Mesendoderm (in vitro differentiated cells): ENCODE results near the gene FAM111B.
"Not testable (repeated sequence)": the region's sequence is repeated elsewhere in the genome, so short reads cannot be mapped to it uniquely, and the experiment has no call there.

ENCODE experiments used
- DNase-seq: peaks from one replicate; pipeline ENCODE4 v3.0.0; 2013
- H2AK5ac ChIP-seq: 2 replicates; pipeline ENCODE4 v1.6.1; 2013; ENCODE audit warnings: low read length, inconsistent platforms
- H2BK120ac ChIP-seq: 2 replicates; pipeline ENCODE4 v1.6.1; 2013; ENCODE audit warnings: low read depth, mild to moderate bottlenecking, low read length, moderate library complexity, mixed read lengths
- H2BK15ac ChIP-seq: replicated peaks from 2 replicates; pipeline ENCODE4 v1.6.1; 2013; ENCODE audit warnings: low read depth, mild to moderate bottlenecking, moderate library complexity
- H2BK5ac ChIP-seq: 2 replicates; pipeline ENCODE4 v1.6.1; 2013; ENCODE audit warnings: low read length, inconsistent platforms
- H3K18ac ChIP-seq: 2 replicates; pipeline ENCODE4 v1.6.1; 2013; ENCODE audit warnings: mild to moderate bottlenecking, low read length, mixed read lengths
- H3K23ac ChIP-seq: one replicate; pipeline ENCODE4 v1.6.1; 2013; ENCODE audit warnings: low read length
- H3K27ac ChIP-seq: 2 replicates; pipeline ENCODE4 v1.5.1; 2013; ENCODE audit warnings: low read depth, mild to moderate bottlenecking, inconsistent platforms, low read length, moderate library complexity
- H3K27me3 ChIP-seq: 2 replicates; pipeline ENCODE4 v1.6.1; 2013; ENCODE audit warnings: low read length, control low read depth, mild to moderate bottlenecking, inconsistent platforms; ENCODE audit not compliant: insufficient read depth, poor library complexity
- H3K36me3 ChIP-seq: 2 replicates; pipeline ENCODE4 v1.6.1; 2013; ENCODE audit warnings: low read length, inconsistent platforms; ENCODE audit not compliant: control insufficient read depth, insufficient read depth
- H3K4ac ChIP-seq: one replicate; pipeline ENCODE4 v1.6.1; 2013; ENCODE audit warnings: low read depth, mild to moderate bottlenecking, low read length, moderate library complexity
- H3K4me1 ChIP-seq: 2 replicates; pipeline ENCODE4 v1.6.1; 2013; ENCODE audit warnings: low read depth, low read length, inconsistent platforms; ENCODE audit not compliant: control insufficient read depth
- H3K4me2 ChIP-seq: 2 replicates; pipeline ENCODE4 v1.6.1; 2013; ENCODE audit warnings: low read length
- H3K4me3 ChIP-seq: 2 replicates; pipeline ENCODE4 v1.5.1; 2013; ENCODE audit warnings: mild to moderate bottlenecking, low read length
- H3K56ac ChIP-seq: one replicate; pipeline ENCODE4 v1.6.1; 2013; ENCODE audit warnings: low read length
- H3K79me1 ChIP-seq: 2 replicates; pipeline ENCODE4 v1.6.1; 2013; ENCODE audit warnings: low read length, inconsistent platforms
- H3K79me2 ChIP-seq: 2 replicates; pipeline ENCODE4 v1.6.1; 2013; ENCODE audit warnings: mild to moderate bottlenecking, low read length; ENCODE audit not compliant: control insufficient read depth, insufficient read depth
- H3K9ac ChIP-seq: 2 replicates; pipeline ENCODE4 v1.6.1; 2013; ENCODE audit warnings: low read length, inconsistent platforms
- H4K5ac ChIP-seq: one replicate; pipeline ENCODE4 v1.6.1; 2013; ENCODE audit warnings: low read length
- H4K8ac ChIP-seq: one replicate; pipeline ENCODE4 v1.6.1; 2013; ENCODE audit warnings: low read depth, mild to moderate bottlenecking, control low read depth, low read length, moderate library complexity
- WGBS: extraction: QIAGEN DNeasy Blood & Tissue Kit; methylation state at CpG from one replicate; pipeline ENCODE4 v1.1.7; 2013; ENCODE audit warnings: low lambda C conversion rate, missing lambda C conversion rate; ENCODE audit not compliant: insufficient coverage; ENCODE audit errors: extremely low coverage; 5-methylcytosine and 5-hydroxymethylcytosine counted together

The FAM111B gene

GRCh38 chr11:59063996-59064727 is 42.9 kb upstream of the FAM111B start:
- not testable (repeated sequence) for DNase-seq, H3K27me3 ChIP-seq, H3K27ac ChIP-seq, H3K4me3 ChIP-seq, H3K79me2 ChIP-seq, H2AK5ac ChIP-seq, H2BK15ac ChIP-seq, H4K8ac ChIP-seq, H3K4ac ChIP-seq, H3K4me2 ChIP-seq, H3K9ac ChIP-seq, H3K4me1 ChIP-seq, H3K36me3 ChIP-seq, H3K56ac ChIP-seq, H4K5ac ChIP-seq, H3K79me1 ChIP-seq, H2BK5ac ChIP-seq, H2BK120ac ChIP-seq, H3K23ac ChIP-seq, H3K18ac ChIP-seq
- WGBS, result no CpG with 5 or more reads among the region's 14 CpGs

GRCh38 chr11:59069087-59069486 is 38.0 kb upstream of the FAM111B start:
- no peaks in the 10 kb centered on the region for H3K4me1 ChIP-seq
- no peak overlapping the region for H2BK5ac ChIP-seq
- H3K56ac ChIP-seq, result no peak overlapping the region
- H4K8ac ChIP-seq, result no peak overlapping the region
- H3K27me3 ChIP-seq, result no peaks in the 10 kb centered on the region
- H2AK5ac ChIP-seq, result no peak overlapping the region
- H3K4me2 ChIP-seq, result no peak overlapping the region
- WGBS, result no CpG with 5 or more reads among the region's 1 CpG
- no peak overlapping the region for H3K23ac ChIP-seq
- no peak overlapping the region for H3K18ac ChIP-seq
- H3K27ac ChIP-seq, result no peak overlapping the region
- DNase-seq, result no peak
- H3K4ac ChIP-seq, result no peak overlapping the region
- H3K79me2 ChIP-seq, result no peaks in the 10 kb centered on the region
- no peaks in the 10 kb centered on the region for H3K36me3 ChIP-seq
- no peak overlapping the region for H2BK15ac ChIP-seq
- H2BK120ac ChIP-seq, result no peak overlapping the region
- H3K4me3 ChIP-seq, result no peak overlapping the region
- no peaks in the 10 kb centered on the region for H3K79me1 ChIP-seq
- no peak overlapping the region for H4K5ac ChIP-seq
- H3K9ac ChIP-seq, result no peak overlapping the region

- H3K4me1 ChIP-seq, result no peaks in the 10 kb centered on the region
- no peaks in the 10 kb centered on the region for H3K36me3 ChIP-seq
- no peak overlapping the region for H3K4me2 ChIP-seq
- H3K9ac ChIP-seq, result no peak overlapping the region
- no peak overlapping the region for H2BK5ac ChIP-seq
- no peak overlapping the region for H2BK120ac ChIP-seq
- DNase-seq, result no peak
- no peaks in the 10 kb centered on the region for H3K79me2 ChIP-seq
- no peaks in the 10 kb centered on the region for H3K79me1 ChIP-seq
- H3K18ac ChIP-seq, result no peak overlapping the region
- H4K5ac ChIP-seq, result no peak overlapping the region
- H4K8ac ChIP-seq, result no peak overlapping the region
- no peaks in the 10 kb centered on the region for H3K27me3 ChIP-seq
- H2AK5ac ChIP-seq, result no peak overlapping the region
- no CpG with 5 or more reads among the region's 8 CpGs for WGBS
- no peak overlapping the region for H3K27ac ChIP-seq
- H3K4me3 ChIP-seq, result no peak overlapping the region
- H2BK15ac ChIP-seq, result no peak overlapping the region
- no peak overlapping the region for H3K56ac ChIP-seq
- no peak overlapping the region for H3K4ac ChIP-seq
- no peak overlapping the region for H3K23ac ChIP-seq
These were observed 30.0 kb upstream of the FAM111B start for GRCh38 chr11:59076876-59077571.

GRCh38 chr11:59078435-59078834 is 28.6 kb upstream of the FAM111B start:
- H3K56ac ChIP-seq, result no peak overlapping the region
- no peak overlapping the region for H4K8ac ChIP-seq
- H3K9ac ChIP-seq, result no peak overlapping the region
- H3K23ac ChIP-seq, result no peak overlapping the region
- H3K36me3 ChIP-seq, result no peaks in the 10 kb centered on the region
- no peak overlapping the region for H3K18ac ChIP-seq
- no peak overlapping the region for H3K4ac ChIP-seq
- H4K5ac ChIP-seq, result no peak overlapping the region
- DNase-seq, result no peak
- no peak overlapping the region for H3K4me2 ChIP-seq
- no peaks in the 10 kb centered on the region for H3K79me2 ChIP-seq
- H2AK5ac ChIP-seq, result no peak overlapping the region
- H2BK5ac ChIP-seq, result no peak overlapping the region
- H3K27ac ChIP-seq, result no peak overlapping the region
- H3K27me3 ChIP-seq, result no peaks in the 10 kb centered on the region
- H3K4me3 ChIP-seq, result no peak overlapping the region
- no peak overlapping the region for H2BK15ac ChIP-seq
- H3K79me1 ChIP-seq, result no peaks in the 10 kb centered on the region
- no CpG with 5 or more reads among the region's 2 CpGs for WGBS
- H3K4me1 ChIP-seq, result no peaks in the 10 kb centered on the region
- H2BK120ac ChIP-seq, result no peak overlapping the region

GRCh38 chr11:59079086-59079485 is 28.0 kb upstream of the FAM111B start:
- Histone ChIP-seq H3K56ac (no peak overlapping the region), H3K4me3 (no peak overlapping the region), H4K8ac (no peak overlapping the region), H2BK5ac (no peak overlapping the region), H3K23ac (no peak overlapping the region), H3K79me2 (no peaks in the 10 kb centered on the region), H4K5ac (no peak overlapping the region), H3K79me1 (no peaks in the 10 kb centered on the region), H3K4ac (no peak overlapping the region), H3K27ac (no peak overlapping the region), H3K18ac (no peak overlapping the region), H2BK15ac (no peak overlapping the region), H2BK120ac (no peak overlapping the region), H3K4me1 (no peaks in the 10 kb centered on the region), H3K27me3 (no peaks in the 10 kb centered on the region), H2AK5ac (no peak overlapping the region), H3K4me2 (no peak overlapping the region), H3K36me3 (no peaks in the 10 kb centered on the region), H3K9ac (no peak overlapping the region)
- WGBS, result no CpG with 5 or more reads among the region's 1 CpG
- no peak for DNase-seq
